K562 (cell line): ENCODE data around the gene GPX6. TPM values are rescaled to one million over a fixed set of nuclear protein-coding genes. Genes with fewer than 3 reads are reported as not detected.

Experiments used
- BRCA1 ChIP-seq, 2 experiments: fragments of 450-650 bp in 1 of 2; sonication (generic) in 1 of 2; formaldehyde crosslinking in 1 of 2; IDR thresholded peaks; 2 replicates each; pipeline versions ENCODE4 v1.5.0 to v1.6.1; 2017 to 2020; ENCODE audit warnings: mild to moderate bottlenecking in 1 of 2, missing genetic modification reagents in 1 of 2
- MTA1 ChIP-seq: fragments of 450-650 bp; IDR thresholded peaks from 2 replicates; pipeline ENCODE4 v1.6.1; 2017; ENCODE audit warnings: borderline replicate concordance
- RBBP5 ChIP-seq: fragments of 200-600 bp; sonication (generic); IDR thresholded peaks from 2 replicates; pipeline ENCODE4 v1.6.1; 2012; ENCODE audit warnings: borderline replicate concordance, mild to moderate bottlenecking, low read length, control low read depth, inconsistent platforms; ENCODE audit not compliant: insufficient read depth, poor library complexity, severe bottlenecking
- TBP ChIP-seq: optimal IDR thresholded peaks from 2 replicates; pipeline ENCODE3; 2011; ENCODE audit warnings: low read depth, low read length, improper control_type of control experiment
- polyA plus RNA-seq, 8 experiments: library from polyadenylated mRNA; depleted of rRNA in 4 of 8; stranded (reverse) in 5 of 8; unstranded in 3 of 8; fragments of >200 nt; fragmentation: Nextera tagmentation in 2 of 8; fragmentation: Illumina TruSeq in 1 of 8; extraction: Ambion mirVana in 2 of 8; extraction: Trizol in 1 of 8; gene quantifications; 2 replicates each; pipeline versions ENCODE4 v1.2.1 to v1.2.3, GENCODE V29; 2011 to 2014; ENCODE audit warnings: inconsistent platforms in 1 of 8, missing spikeins in 1 of 8
- total RNA-seq, 7 experiments: library from RNA; depleted of rRNA in 6 of 7; stranded (reverse); fragments of >200 nt in 6 of 7; fragmentation: Illumina TruSeq in 2 of 7; extraction: Trizol in 2 of 7; gene quantifications; 2 replicates each; pipeline versions ENCODE4 v1.2.1 to v1.2.3, GENCODE V29; 2011 to 2021; ENCODE audit warnings: low replicate concordance in 1 of 7
- TF ChIP-seq, protein P1 (sequence below): fragments of 250-450 bp; sonication (Bioruptor Pico); IDR thresholded peaks from 2 replicates; pipeline ENCODE4 v1.8.0; 2022; ENCODE audit warnings: moderate library complexity, mild to moderate bottlenecking, inconsistent platforms
- TF ChIP-seq, protein P2 (sequence below): sonication (generic); formaldehyde crosslinking; IDR thresholded peaks from 2 replicates; pipeline ENCODE4 v1.8.0; 2022; ENCODE audit warnings: missing genetic modification reagents, mild to moderate bottlenecking, borderline replicate concordance
- TF ChIP-seq, protein P3 (sequence below), 3 experiments: fragments of 200-800 bp in 1 of 3; sonication (Bioruptor generic) in 1 of 3; sonication (generic) in 1 of 3; formaldehyde crosslinking in 1 of 3; IDR thresholded peaks; 2 replicates each; pipeline versions ENCODE4 v1.6.1 to v1.8.0; 2016 to 2022; ENCODE audit warnings: mild to moderate bottlenecking in 2 of 3, missing compliant biosample characterization in 2 of 3, missing genetic modification characterization in 2 of 3, missing genetic modification reagents in 1 of 3

The GPX6 gene
- total and polyA plus RNA-seq, 9 of the 15 experiments (the other 6 are each of a cell fraction or from before 2014, with no cell fraction given), result not detected

DNA sequence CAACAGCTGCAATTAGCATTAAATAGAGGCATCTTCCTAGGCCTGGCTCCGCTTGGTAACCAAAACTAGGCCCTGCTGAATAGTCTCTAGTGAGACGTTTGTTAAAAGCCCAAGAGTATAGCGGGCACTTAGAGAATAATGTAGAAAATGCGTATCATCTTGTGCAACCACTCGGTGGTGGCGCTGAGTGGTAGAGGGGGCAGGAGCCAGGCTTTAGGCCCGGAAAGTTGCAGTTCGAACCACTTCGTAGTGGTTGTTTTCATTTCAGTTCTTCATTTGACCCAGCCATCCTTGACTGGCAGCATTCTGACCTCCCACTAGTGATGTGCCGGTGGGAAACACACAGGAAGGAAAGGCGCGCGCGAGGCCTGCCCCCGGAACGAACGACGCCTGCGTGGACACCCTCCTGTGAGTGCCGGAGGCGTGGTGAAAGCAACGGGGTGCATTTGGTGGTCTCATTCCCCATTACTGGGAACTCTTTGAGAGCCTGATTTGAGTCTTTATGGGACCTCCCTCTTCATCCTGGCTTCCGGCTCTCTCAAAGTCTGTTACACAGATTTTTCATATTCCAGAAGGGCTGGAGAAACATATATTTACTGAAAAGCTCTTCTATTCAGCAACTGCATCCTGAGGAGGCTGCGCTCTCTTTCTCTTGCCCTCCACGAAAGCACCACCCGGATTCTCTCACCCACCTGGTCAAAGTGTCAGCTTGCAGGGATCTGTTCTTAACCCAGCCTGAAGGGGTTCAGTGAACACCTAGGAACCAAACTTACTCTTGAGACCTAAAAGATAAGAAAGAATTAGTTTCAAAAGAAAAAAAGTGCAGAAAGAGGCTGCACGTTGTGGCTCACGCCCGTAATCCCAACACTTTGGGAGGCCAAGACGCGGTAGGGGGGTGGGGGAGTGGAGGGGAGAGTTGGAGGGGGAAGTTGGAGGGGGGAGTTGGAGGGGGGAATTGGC is 28.3 kb upstream of the GPX6 start (continued):
- TF ChIP-seq, protein P1, sequence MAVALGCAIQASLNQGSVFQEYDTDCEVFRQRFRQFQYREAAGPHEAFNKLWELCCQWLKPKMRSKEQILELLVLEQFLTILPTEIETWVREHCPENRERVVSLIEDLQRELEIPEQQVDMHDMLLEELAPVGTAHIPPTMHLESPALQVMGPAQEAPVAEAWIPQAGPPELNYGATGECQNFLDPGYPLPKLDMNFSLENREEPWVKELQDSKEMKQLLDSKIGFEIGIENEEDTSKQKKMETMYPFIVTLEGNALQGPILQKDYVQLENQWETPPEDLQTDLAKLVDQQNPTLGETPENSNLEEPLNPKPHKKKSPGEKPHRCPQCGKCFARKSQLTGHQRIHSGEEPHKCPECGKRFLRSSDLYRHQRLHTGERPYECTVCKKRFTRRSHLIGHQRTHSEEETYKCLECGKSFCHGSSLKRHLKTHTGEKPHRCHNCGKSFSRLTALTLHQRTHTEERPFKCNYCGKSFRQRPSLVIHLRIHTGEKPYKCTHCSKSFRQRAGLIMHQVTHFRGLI (CRISPR knock-in tag), result no peak
- TF ChIP-seq MTA1, result no peak
- TF ChIP-seq, protein P2, sequence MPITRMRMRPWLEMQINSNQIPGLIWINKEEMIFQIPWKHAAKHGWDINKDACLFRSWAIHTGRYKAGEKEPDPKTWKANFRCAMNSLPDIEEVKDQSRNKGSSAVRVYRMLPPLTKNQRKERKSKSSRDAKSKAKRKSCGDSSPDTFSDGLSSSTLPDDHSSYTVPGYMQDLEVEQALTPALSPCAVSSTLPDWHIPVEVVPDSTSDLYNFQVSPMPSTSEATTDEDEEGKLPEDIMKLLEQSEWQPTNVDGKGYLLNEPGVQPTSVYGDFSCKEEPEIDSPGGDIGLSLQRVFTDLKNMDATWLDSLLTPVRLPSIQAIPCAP, result no peak
- no peak for TF ChIP-seq RBBP5
- TF ChIP-seq, protein P3, sequence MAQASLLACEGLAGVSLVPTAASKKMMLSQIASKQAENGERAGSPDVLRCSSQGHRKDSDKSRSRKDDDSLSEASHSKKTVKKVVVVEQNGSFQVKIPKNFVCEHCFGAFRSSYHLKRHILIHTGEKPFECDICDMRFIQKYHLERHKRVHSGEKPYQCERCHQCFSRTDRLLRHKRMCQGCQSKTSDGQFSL (CRISPR knock-in tag; IDR thresholded peaks at IDR 0.05), result no peak
- TF ChIP-seq, protein P3 (tag; IDR thresholded peaks at IDR 0.05), result no peak
- peak; percentile 15 for TF ChIP-seq TBP
- TF ChIP-seq BRCA1 (IDR thresholded peaks at IDR 0.05), result no peak
- TF ChIP-seq BRCA1 (CRISPR knock-in tag; IDR thresholded peaks at IDR 0.05), result no peak
